GM18526 (cell line): ENCODE data around the gene UFL1.

Source experiments
- POLR2A ChIP-seq: IDR thresholded peaks from 3 replicates; pipeline ENCODE4 v1.6.1; 2011; ENCODE audit not compliant: insufficient read length; ENCODE audit errors: extremely low read depth

Gene UFL1

DNA sequence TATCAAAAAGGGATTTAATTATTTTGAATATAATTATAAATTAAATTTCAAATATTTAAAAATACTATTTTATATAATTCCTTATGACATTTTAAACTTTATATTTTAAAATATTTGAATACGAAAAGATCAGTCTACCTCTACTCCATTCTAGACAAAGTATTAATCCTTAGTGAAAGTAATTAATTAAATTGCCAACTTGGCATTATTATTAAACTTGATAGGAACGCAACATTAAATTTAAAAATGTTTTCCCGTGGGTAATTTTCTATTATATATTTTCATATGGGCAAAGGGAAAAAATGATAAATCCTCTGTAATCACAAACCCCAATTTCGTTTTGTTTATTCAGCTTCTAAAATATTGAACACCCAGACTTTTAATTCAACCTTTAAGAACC is 33.0 kb downstream of the UFL1 start:
- TF ChIP-seq POLR2A: no peak

DNA sequence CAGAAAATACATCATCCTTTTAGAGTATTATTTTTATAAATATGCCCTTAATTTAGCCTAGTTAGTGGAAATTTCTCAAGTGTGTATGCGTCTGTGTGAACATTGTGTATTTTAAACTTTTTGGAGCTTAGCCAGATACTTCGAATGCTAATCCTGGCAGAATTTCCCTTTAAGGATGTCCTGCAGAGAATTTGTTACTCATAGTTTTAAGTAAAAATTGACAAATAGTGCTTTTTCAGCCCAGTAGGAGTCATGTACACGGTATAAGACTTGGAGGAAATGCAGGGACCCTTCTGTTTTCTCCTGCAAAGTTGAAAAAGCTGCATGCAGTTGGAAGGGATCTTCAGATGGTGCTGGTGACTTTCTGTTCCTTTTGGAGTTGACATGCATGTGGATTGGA is 41.3 kb downstream of the UFL1 start, which contains the start of gene FHL5:
TSS of gene FHL5 (plus strand) at position 243 of the 400 bp plus-strand sequence. CDS start 40,486 bp downstream, outside the sequence.
- no peak for TF ChIP-seq POLR2A

DNA sequence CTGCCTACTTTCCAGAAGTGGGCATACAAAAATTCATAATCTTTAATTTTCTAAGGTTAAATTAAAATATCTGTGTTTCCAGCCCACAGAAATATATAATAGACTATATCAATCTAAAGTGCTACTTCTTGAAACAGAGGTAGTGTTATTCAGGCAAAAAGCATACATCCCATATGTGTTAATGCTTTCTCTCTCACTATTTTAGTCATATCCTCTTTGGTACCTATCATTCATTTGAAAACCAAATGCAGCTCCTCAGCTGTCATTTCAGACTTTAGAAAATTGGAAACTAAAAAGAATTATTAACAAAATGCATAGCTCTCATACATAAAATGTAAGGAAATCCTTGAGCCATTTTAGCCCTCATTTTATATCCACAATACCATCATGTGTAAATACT is 42.2 kb downstream of the UFL1 start:
- TF ChIP-seq POLR2A: no peak

DNA sequence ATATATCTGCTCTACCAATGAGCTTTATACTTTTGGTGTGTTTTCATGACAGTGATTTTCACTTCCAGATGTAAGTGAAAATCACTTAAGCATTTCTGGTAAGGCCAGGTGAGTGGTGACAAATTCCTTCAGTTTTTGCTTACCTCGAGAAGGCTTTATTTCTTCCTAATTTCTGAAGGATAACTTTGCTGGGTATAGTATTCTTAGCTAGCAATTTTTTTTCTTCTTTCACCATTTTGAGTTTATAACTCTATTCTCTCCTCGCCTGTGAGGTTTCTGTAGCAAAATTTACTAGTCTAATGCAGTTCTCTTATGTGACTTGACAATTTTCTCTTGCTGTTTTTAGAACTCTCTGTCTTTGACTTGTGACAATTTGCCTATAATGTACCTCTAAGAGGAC is 48.4 kb downstream of the UFL1 start:
- TF ChIP-seq POLR2A: no peak

DNA sequence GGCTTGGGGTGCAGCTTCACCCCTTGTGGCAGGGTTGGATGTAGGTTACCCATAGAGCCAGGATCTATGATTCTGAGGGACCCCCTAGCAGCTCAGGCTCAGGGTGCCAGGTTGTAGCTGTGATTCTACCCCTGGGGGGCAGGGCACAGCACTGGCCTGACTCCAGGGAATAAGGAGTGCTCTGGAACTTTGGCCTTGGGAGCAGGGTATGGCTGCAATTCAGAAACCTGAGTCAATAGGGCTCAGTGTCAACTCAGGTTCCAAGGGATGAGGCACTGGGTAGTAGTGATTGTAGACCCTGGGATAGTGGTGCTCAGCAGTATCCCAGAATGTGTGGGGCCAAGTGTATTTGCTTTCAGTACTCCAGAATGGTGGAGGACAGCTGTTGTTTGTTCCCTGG is 49.9 kb downstream of the UFL1 start:
- TF ChIP-seq POLR2A: no peak

DNA sequence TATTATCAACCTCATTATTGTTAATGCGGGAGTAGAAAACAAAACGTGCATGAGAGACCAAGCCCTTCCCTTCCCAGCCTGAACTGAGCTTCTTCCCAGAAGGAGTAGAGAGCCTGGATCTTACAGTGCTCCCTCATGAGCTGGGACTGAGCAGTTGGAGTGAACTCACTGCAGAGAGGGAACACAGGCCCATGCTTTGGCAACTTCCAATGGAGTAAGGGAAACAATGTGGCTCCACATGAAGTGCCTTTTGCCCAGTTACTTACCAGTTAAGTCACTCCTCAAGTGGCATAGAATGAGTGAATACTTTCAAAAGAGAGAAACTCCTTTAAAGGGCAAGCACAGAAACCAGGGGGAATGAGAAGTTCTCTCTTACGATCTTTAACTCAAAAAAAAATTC is 53.8 kb downstream of the UFL1 start:
- no peak for TF ChIP-seq POLR2A

DNA sequence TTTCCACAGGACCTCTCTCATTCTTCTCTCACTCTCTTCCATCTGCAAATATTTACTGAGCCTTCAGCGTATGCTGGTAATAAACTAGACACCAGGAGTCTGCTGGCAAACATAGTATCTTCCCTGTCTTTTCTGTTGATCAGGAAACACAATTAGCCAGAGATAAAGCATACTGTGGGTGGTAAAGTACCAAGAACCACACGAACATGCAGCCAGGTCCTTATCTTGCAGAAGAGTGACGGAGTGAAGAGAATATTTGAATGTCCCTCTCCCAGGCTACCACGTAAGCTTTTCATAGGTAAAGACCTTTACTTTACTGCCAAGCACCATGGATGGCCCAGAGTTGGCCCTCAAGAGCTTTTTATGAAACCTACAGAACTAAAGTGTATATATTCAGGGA is 54.6 kb downstream of the UFL1 start:
- TF ChIP-seq POLR2A: no peak

DNA sequence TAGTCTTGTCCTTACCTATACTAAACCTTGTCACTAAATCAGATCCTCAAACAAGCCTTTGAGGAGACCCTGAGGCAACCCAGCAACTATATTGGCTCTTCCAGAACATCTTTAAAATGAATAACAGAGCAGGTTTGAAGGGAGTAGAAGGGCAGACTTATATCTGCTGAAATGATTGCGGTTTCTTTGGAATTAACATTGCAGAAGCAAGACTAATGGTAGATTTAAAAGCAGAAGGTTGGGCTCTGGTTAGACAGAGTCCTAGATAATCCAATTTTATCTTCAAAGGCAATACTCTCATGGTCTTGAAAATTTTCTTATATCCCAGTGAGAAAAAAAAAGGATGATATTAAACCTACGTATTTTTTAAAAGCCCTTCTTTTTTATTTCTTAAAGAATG is 60.4 kb downstream of the UFL1 start:
- no peak for TF ChIP-seq POLR2A

DNA sequence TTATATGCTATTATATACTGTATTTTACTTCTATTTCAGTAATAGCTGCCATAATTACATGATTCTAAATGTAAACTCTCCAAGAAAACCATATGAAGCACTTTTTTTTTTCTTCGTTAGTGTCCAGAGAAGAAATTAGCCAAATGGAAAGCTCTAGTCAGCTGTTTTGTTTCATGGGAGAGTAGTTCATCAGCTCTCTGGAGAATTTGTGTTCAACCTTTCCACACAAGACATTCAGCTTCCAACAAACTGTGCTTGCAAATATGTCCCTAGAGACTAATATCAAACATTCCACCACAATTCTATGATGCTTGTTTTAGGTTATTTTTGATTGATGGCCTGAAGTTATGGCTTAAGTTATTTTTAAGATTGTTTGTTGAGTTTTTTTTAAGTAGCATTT is 60.8 kb downstream of the UFL1 start:
- no peak for TF ChIP-seq POLR2A

DNA sequence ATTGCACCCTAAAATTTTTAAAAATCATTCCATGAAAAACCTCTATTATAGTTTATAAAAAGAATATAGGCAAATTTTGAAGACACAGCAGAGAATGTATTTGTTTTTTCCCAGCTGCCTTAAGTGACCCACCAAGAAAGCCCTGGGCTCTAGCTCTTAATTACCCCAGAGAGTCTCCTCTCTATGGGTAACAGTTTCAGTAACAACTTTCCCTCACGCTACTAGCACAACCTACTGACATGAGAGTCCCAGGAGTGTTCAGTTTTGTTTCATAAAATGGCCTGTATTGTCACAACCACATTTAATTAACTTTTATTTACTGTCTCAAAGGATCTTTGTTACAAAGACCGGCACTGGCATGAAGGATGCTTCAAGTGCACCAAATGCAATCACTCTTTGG is 82.8 kb downstream of the UFL1 start:
- no peak for TF ChIP-seq POLR2A
